GM18858 (cell line): ENCODE results near the gene TMEM86B.
A peak's percentile ranks its signal among the peaks of the same experiment; 100 is the strongest.

Source experiments
- ATAC-seq: cut with Tn5 transposase; IDR thresholded peaks from one replicate; pipeline ENCODE4 v1.9.1; 2021; ENCODE audit not compliant: unreplicated experiment

Gene TMEM86B

GRCh38 chr19:55228403-55229031, at the start of gene TMEM86B:
TMEM86B (minus strand) TSS chr19:55228763; CDS start chr19:55228741, 22 bp downstream.
- no peak for ATAC-seq

- ATAC-seq = no peak
Observed at GRCh38 chr19:55277494-55277893, 48.9 kb upstream of the TMEM86B start.

- no peak for ATAC-seq
Observed at GRCh38 chr19:55276720-55277430, 48.3 kb upstream of the TMEM86B start.

- ATAC-seq = peak; percentile 66
Observed at GRCh38 chr19:55275851-55276719, 47.5 kb upstream of the TMEM86B start.

- ATAC-seq = no peak
Observed at GRCh38 chr19:55273978-55274707, 45.6 kb upstream of the TMEM86B start.

- ATAC-seq = no peak
Observed at GRCh38 chr19:55272142-55272541, 43.6 kb upstream of the TMEM86B start.

GRCh38 chr19:55270172-55270942, 41.8 kb upstream of the TMEM86B start:
- no peak for ATAC-seq

- ATAC-seq = no peak
Observed at GRCh38 chr19:55269299-55269698, 40.7 kb upstream of the TMEM86B start.

- no peak for ATAC-seq
Observed at GRCh38 chr19:55266840-55267239, 38.3 kb upstream of the TMEM86B start.

- no peak for ATAC-seq
Observed at GRCh38 chr19:55266404-55266803, 37.8 kb upstream of the TMEM86B start.

- no peak for ATAC-seq
Observed at GRCh38 chr19:55265723-55266386, 37.3 kb upstream of the TMEM86B start.

- ATAC-seq = no peak
Observed at GRCh38 chr19:55265173-55265572, 36.6 kb upstream of the TMEM86B start.

GRCh38 chr19:55264531-55264930, 36.0 kb upstream of the TMEM86B start:
- ATAC-seq = no peak

- ATAC-seq = no peak
Observed at GRCh38 chr19:55262359-55262758, 33.8 kb upstream of the TMEM86B start.

GRCh38 chr19:55261671-55262126, 33.1 kb upstream of the TMEM86B start:
- no peak for ATAC-seq

GRCh38 chr19:55259540-55260210, 31.1 kb upstream of the TMEM86B start:
- ATAC-seq = no peak

- peak; percentile 57 for ATAC-seq
Observed at GRCh38 chr19:55258828-55259539, 30.4 kb upstream of the TMEM86B start, which contains the start of gene PPP6R1. PPP6R1 (minus strand) TSS chr19:55259017; CDS start chr19:55247103, 11,914 bp downstream.

- ATAC-seq = no peak
Observed at GRCh38 chr19:55258476-55258827, 29.9 kb upstream of the TMEM86B start.
